Transverse colon (tissue), 4 donors: ENCODE results near the gene TADA2A. TPM values are rescaled to one million over a fixed set of nuclear protein-coding genes. Genes with fewer than 3 reads are reported as not detected.

ENCODE experiments used
- DNase-seq: peaks from one replicate; pipeline ENCODE4 v3.0.0-alpha.2; 2019
- H3K27ac ChIP-seq, 4 donors: fragments of 200-600 bp; sonication (generic); 2 replicates each; pipeline ENCODE4 v1.5.1; 2016 to 2018; ENCODE audit warnings: inconsistent platforms in 4 of 4
- H3K27me3 ChIP-seq: fragments of 200-600 bp; sonication (generic); 2 replicates; pipeline ENCODE4 v1.5.1; 2017; ENCODE audit warnings: inconsistent platforms
- H3K36me3 ChIP-seq, 4 donors: fragments of 200-600 bp; sonication (generic); 2 replicates each; pipeline ENCODE4 v1.5.1; 2017 to 2019; ENCODE audit warnings: inconsistent platforms in 4 of 4
- H3K4me1 ChIP-seq, 4 donors: fragments of 200-600 bp; sonication (generic); 2 replicates each; pipeline ENCODE4 v1.5.1; 2017 to 2020; ENCODE audit warnings: inconsistent platforms in 4 of 4
- H3K4me3 ChIP-seq, 4 donors: fragments of 200-600 bp; sonication (generic); 1 replicate in 1 of 4; 2 replicates in 3 of 4; pipeline versions ENCODE4 v1.5.1 to v1.6.1; 2017 to 2019; ENCODE audit warnings: inconsistent platforms in 4 of 4
- H3K9me3 ChIP-seq, 2 donors: fragments of 200-600 bp; sonication (generic); 2 replicates each; pipeline ENCODE4 v1.5.1; 2017 to 2019; ENCODE audit warnings: inconsistent platforms in 2 of 2
- CTCF ChIP-seq, 5 experiments: fragments of 200-600 bp in 3 of 5; fragments of 450-650 bp in 2 of 5; sonication (generic) in 3 of 5; IDR thresholded peaks; 1 replicate in 2 of 5; 2 replicates in 3 of 5; pipeline ENCODE4 v1.5.1; 2016 to 2017; ENCODE audit warnings: antibody characterized with exemption in 5 of 5, inconsistent platforms in 3 of 5, mild to moderate bottlenecking in 2 of 5, moderate library complexity in 1 of 5
- EP300 ChIP-seq: sonication (generic); formaldehyde crosslinking; IDR thresholded peaks from one replicate; pipeline ENCODE4 v1.6.1; 2017; ENCODE audit warnings: antibody characterized with exemption, low read depth
- POLR2A ChIP-seq: fragments of 450-650 bp; IDR thresholded peaks from one replicate; pipeline ENCODE4 v1.6.1; 2016; ENCODE audit warnings: antibody characterized with exemption, mild to moderate bottlenecking, moderate library complexity
- POLR2AphosphoS5 ChIP-seq, 3 donors: sonication (generic); formaldehyde crosslinking; IDR thresholded peaks; one replicate each; pipeline ENCODE4 v1.6.1; 2016; ENCODE audit warnings: antibody characterized with exemption in 3 of 3
- WGBS, 2 donors: methylation state at CpG; one replicate each; pipeline ENCODE4 v1.1.5; 2018; ENCODE audit warnings: low coverage in 1 of 2; 5-methylcytosine and 5-hydroxymethylcytosine counted together
- in situ Hi-C, 4 donors: fragments of 200-750 bp; cut with MboI; loops; one replicate each; pipeline versions ENCODE4 v1.15.0 to v1.15.1; 2017; ENCODE audit warnings: low sequenced_read_pairs in 3 of 4, low pct_ligation_motif_present in 1 of 4, low pct_unique_long_range_greater_than_20kb in 1 of 4
- intact Hi-C: fragments of 100-400 bp; cut with DNase I; formaldehyde crosslinking; loops from one replicate; pipeline ENCODE4 v1.15.1; 2023; ENCODE audit warnings: low total_unique reads
- total RNA-seq, 4 donors: library from RNA; depleted of rRNA; stranded (reverse); fragments of >200 nt; gene quantifications; one replicate each; pipeline ENCODE4 v1.1.0, GENCODE V29; 2016

TADA2A gene
- total RNA-seq = 10 to 100 TPM in 2 of 4 donors, 1 to 10 TPM in 2; 8.3 to 26.6 (median 12.4) TPM

GRCh38 chr17:37406635-37407461 is at the start of gene TADA2A, which contains the start of gene ACACA:
TSS of gene TADA2A (plus strand) at chr17:37406886. CDS start at chr17:37411366, 4,480 bp downstream.
TSS of gene ACACA (minus strand) at chr17:37406836. CDS start at chr17:37406299, 537 bp downstream.
- intact Hi-C loops = loop anchor here (10.0 kb wide), 1 partner anchor 52 kb away; no protein-coding TSS in a partner anchor
- 0% methylated on average over 49 of the region's 98 CpGs; no CpG with 5 or more reads in 1 of the 2 donors for WGBS, 2 donors

GRCh38 chr17:37358098-37358829 is 48.4 kb upstream of the TADA2A start:
- no peaks in the 10 kb centered on the region for H3K36me3 ChIP-seq
- DNase-seq = peak; percentile 57
- H3K27ac ChIP-seq = peak overlapping the region; percentile 88 to 91 (median 90)
- WGBS, 2 donors = 0 to 2% methylated on average over 1 to 21 of the region's 21 CpGs
- no peaks in the 10 kb centered on the region for H3K9me3 ChIP-seq
- H3K4me1 ChIP-seq = peaks cover 6 to 34% (median 21%) of the 10 kb centered on the region in 4 donors
- peak overlapping the region; percentile 74 to 95 (median 78) for H3K4me3 ChIP-seq
- TF ChIP-seq POLR2AphosphoS5 (IDR thresholded peaks at IDR 0.05) (peak in 1 of 3 donors; percentile 43), EP300 (no peak)
- intact Hi-C loops (loop anchor here (10.0 kb wide), 1 partner anchor 47 kb away; the partner anchor contains the start of genes ACACA and TADA2A), in situ Hi-C loops (no loop called here)
- H3K27me3 ChIP-seq = no peaks in the 10 kb centered on the region

More at GRCh38 chr17:37406635-37407461, at the start of gene TADA2A, which contains the start of gene ACACA:
- Histone ChIP-seq H3K36me3 (peaks cover 0 to 7% (median 3%) of the 10 kb centered on the region in 4 donors), H3K9me3 (no peaks in the 10 kb centered on the region), H3K27me3 (no peaks in the 10 kb centered on the region), H3K4me3 (peak within 1 kb of the TSS; percentile 57 to 92 (median 68)), H3K27ac (peak within 1 kb of the TSS; percentile 91 to 97 (median 94)), H3K4me1 (peaks cover 4 to 25% (median 16%) of the 10 kb centered on the region in 4 donors)
- in situ Hi-C loops = no loop called here
- TF ChIP-seq CTCF (IDR thresholded peaks at IDR 0.05) (peak in 3 of 5 experiments; percentile 19 to 56 (median 51)), POLR2A (peak; percentile 76), POLR2AphosphoS5 (IDR thresholded peaks at IDR 0.05) (peak; percentile 80 to 86 (median 83)), EP300 (no peak)
- peak; percentile 85 for DNase-seq

- peak; percentile 94 for DNase-seq
- no peak for TF ChIP-seq EP300
- TF ChIP-seq POLR2A = peak; percentile 46
- TF ChIP-seq POLR2AphosphoS5 (IDR thresholded peaks at IDR 0.05) = peak; percentile 26 to 58 (median 48)
- TF ChIP-seq CTCF (IDR thresholded peaks at IDR 0.05) = peak; percentile 16 to 36 (median 21)
- Histone ChIP-seq H3K36me3 (no peaks in the 10 kb centered on the region), H3K27me3 (no peaks in the 10 kb centered on the region), H3K4me1 (peaks cover 6 to 34% (median 21%) of the 10 kb centered on the region in 4 donors), H3K4me3 (peak overlapping the region; percentile 74 to 95 (median 78)), H3K9me3 (no peaks in the 10 kb centered on the region), H3K27ac (peak overlapping the region; percentile 88 to 91 (median 90))
- 1% methylated on average over 46 of the region's 88 CpGs; no CpG with 5 or more reads in 1 of the 2 donors for WGBS, 2 donors
- intact Hi-C loops (loop anchor here (10.0 kb wide), 1 partner anchor 46 kb away; the partner anchor contains the start of genes ACACA and TADA2A), in situ Hi-C loops (no loop called here)
Observed at GRCh38 chr17:37358830-37359681, 47.6 kb upstream of the TADA2A start.

- TF ChIP-seq CTCF (IDR thresholded peaks at IDR 0.05) (no peak), POLR2AphosphoS5 (IDR thresholded peaks at IDR 0.05) (no peak), EP300 (no peak), POLR2A (no peak)
- 35 to 68% methylated on average over 2 to 18 of the region's 18 CpGs for WGBS, 2 donors
- Histone ChIP-seq H3K9me3 (no peaks in the 10 kb centered on the region), H3K27me3 (no peaks in the 10 kb centered on the region), H3K4me1 (peaks cover 6 to 34% (median 21%) of the 10 kb centered on the region in 4 donors), H3K27ac (peak overlapping the region; percentile 88 to 91 (median 90)), H3K4me3 (peak overlapping the region; percentile 48 to 95 (median 78)), H3K36me3 (no peaks in the 10 kb centered on the region)
- in situ Hi-C loops (no loop called here), intact Hi-C loops (loop anchor here (10.0 kb wide), 1 partner anchor 45 kb away; the partner anchor contains the start of genes ACACA and TADA2A)
- peak; percentile 8 for DNase-seq
Observed at GRCh38 chr17:37359682-37360188, 47.0 kb upstream of the TADA2A start.
